A549 (cell line): Measurements from ENCODE around the gene LRRC73. TPM values are rescaled to one million over a fixed set of nuclear protein-coding genes. Genes with fewer than 3 reads are reported as not detected.
A peak's percentile ranks its signal among the peaks of the same experiment; 100 is the strongest.

Experiments
- ATAC-seq, 2 experiments: fragments of 200-7000 bp in 1 of 2; fragments of >200 bp in 1 of 2; cut with Nextera tagmentation in 1 of 2; cut with Tn5 transposase in 1 of 2; 3 replicates each; pipeline versions ENCODE4 v1.8.0 to v1.9.1; 2018 to 2020; ENCODE audit warnings: mild to moderate bottlenecking in 1 of 2, moderate library complexity in 1 of 2
- CTCF ChIA-PET: fragments of 300-600 bp; sonication (Branson Sonifier 250); formaldehyde crosslinking; extraction: SDS; loops from one replicate; lab custom pipeline; 2021; ENCODE audit warnings: antibody characterized with exemption, inconsistent platforms; lab: Yijun Ruan, JAX
- POLR2A ChIA-PET: fragments of 350-600 bp; formaldehyde crosslinking; extraction: SDS; loops from one replicate; lab custom pipeline; 2021; ENCODE audit warnings: antibody characterized with exemption, inconsistent platforms; lab: Yijun Ruan, JAX
- DNase-seq, 2 experiments: peaks; one replicate each; pipeline versions ENCODE4 v3.0.0 to v3.0.0-alpha.2; 2011 to 2016; ENCODE audit warnings: low read depth in 1 of 2, low spot score in 1 of 2
- FAIRE-seq: peaks from 2 replicates; lab custom pipeline; 2011; peaks lifted over from hg19 to GRCh38; lab: Jason Lieb, UNC
- H3K27ac ChIP-seq, 2 experiments: fragments of >200 bp; sonication (Bioruptor Twin); formaldehyde crosslinking; 3 replicates each; pipeline ENCODE4 v1.5.1; 2016 to 2017
- H3K4me1 ChIP-seq: fragments of >200 bp; sonication (Bioruptor Twin); formaldehyde crosslinking; 3 replicates; pipeline ENCODE4 v1.6.1; 2016
- H3K4me2 ChIP-seq: fragments of >200 bp; sonication (Bioruptor Twin); formaldehyde crosslinking; 3 replicates; pipeline ENCODE4 v1.6.1; 2016
- H3K4me3 ChIP-seq: fragments of >200 bp; sonication (Bioruptor Twin); formaldehyde crosslinking; 3 replicates; pipeline ENCODE4 v1.5.1; 2016
- H3K9me3 ChIP-seq: fragments of >200 bp; sonication (Bioruptor Twin); formaldehyde crosslinking; 3 replicates; pipeline ENCODE4 v1.6.1; 2016
- BCL3 ChIP-seq: fragments of >200 bp; sonication (Bioruptor Twin); formaldehyde crosslinking; IDR thresholded peaks from 3 replicates; pipeline ENCODE4 v1.6.1; 2016
- CBX2 ChIP-seq: fragments of 200-600 bp; sonication (generic); IDR thresholded peaks from 2 replicates; pipeline ENCODE4 v1.6.1; 2016; ENCODE audit warnings: low read depth, mild to moderate bottlenecking, borderline replicate concordance
- CEBPB ChIP-seq, 2 experiments: fragments of >200 bp in 1 of 2; sonication (Bioruptor Twin) in 1 of 2; formaldehyde crosslinking in 1 of 2; IDR thresholded peaks; 2 replicates each; pipeline ENCODE4 v1.6.1; 2012 to 2016
- CTCF ChIP-seq: fragments of >200 bp; sonication (Bioruptor Twin); formaldehyde crosslinking; IDR thresholded peaks from 3 replicates; pipeline ENCODE4 v1.5.1; 2016
- FOXS1 ChIP-seq: fragments of 250-450 bp; sonication (Bioruptor Pico); IDR thresholded peaks from 2 replicates; pipeline ENCODE4 v1.5.0; 2020; ENCODE audit warnings: mild to moderate bottlenecking, moderate library complexity
- HDAC2 ChIP-seq: fragments of 200-600 bp; sonication (generic); IDR thresholded peaks from 2 replicates; pipeline ENCODE4 v1.6.1; 2016
- HMGXB4 ChIP-seq: fragments of 250-450 bp; sonication (Bioruptor Pico); IDR thresholded peaks from 2 replicates; pipeline ENCODE4 v1.5.0; 2021; ENCODE audit warnings: mild to moderate bottlenecking, moderate library complexity, borderline replicate concordance
- JUN ChIP-seq, 2 experiments: fragments of >200 bp; sonication (Bioruptor Twin); formaldehyde crosslinking; IDR thresholded peaks; 2 replicates in 1 of 2; 3 replicates in 1 of 2; pipeline ENCODE4 v1.6.1; 2016 to 2017
- KDM1A ChIP-seq: fragments of 200-600 bp; sonication (generic); IDR thresholded peaks from 2 replicates; pipeline ENCODE4 v1.6.1; 2016; ENCODE audit warnings: low read depth, mild to moderate bottlenecking
- KDM5A ChIP-seq: fragments of 200-600 bp; sonication (generic); IDR thresholded peaks from 2 replicates; pipeline ENCODE4 v1.6.1; 2016; ENCODE audit warnings: antibody characterized with exemption, mild to moderate bottlenecking
- MAZ ChIP-seq: fragments of 150-350 bp; IDR thresholded peaks from 2 replicates; pipeline ENCODE4 v1.6.1; 2014; ENCODE audit warnings: antibody characterized with exemption, low read depth, low read length, borderline replicate concordance
- PHF8 ChIP-seq: fragments of 200-600 bp; sonication (generic); IDR thresholded peaks from 2 replicates; pipeline ENCODE4 v1.6.1; 2016; ENCODE audit warnings: low read depth, mild to moderate bottlenecking, antibody characterized with exemption, moderate library complexity, borderline replicate concordance
- POLR2A ChIP-seq: IDR thresholded peaks from 2 replicates; pipeline ENCODE4 v1.6.1; 2012; ENCODE audit warnings: mild to moderate bottlenecking, low read length
- RAD21 ChIP-seq, 2 experiments: fragments of >200 bp in 1 of 2; sonication (Bioruptor Twin) in 1 of 2; formaldehyde crosslinking in 1 of 2; IDR thresholded peaks in 1 of 2; conservative IDR thresholded peaks in 1 of 2; 2 replicates in 1 of 2; 3 replicates in 1 of 2; pipeline ENCODE4 v1.6.1; 2012 to 2018; ENCODE audit warnings: inconsistent platforms in 1 of 2
- RARB ChIP-seq: fragments of 250-450 bp; sonication (Bioruptor Pico); IDR thresholded peaks from 2 replicates; pipeline ENCODE4 v1.8.0; 2021; ENCODE audit warnings: mild to moderate bottlenecking, moderate library complexity
- SMC3 ChIP-seq: fragments of >200 bp; sonication (Bioruptor Twin); formaldehyde crosslinking; IDR thresholded peaks from 3 replicates; pipeline ENCODE4 v1.6.1; 2018; ENCODE audit warnings: inconsistent platforms
- TP53 ChIP-seq: fragments of 250-450 bp; sonication (Bioruptor Pico); IDR thresholded peaks from 2 replicates; pipeline ENCODE4 v1.5.0; 2021; ENCODE audit warnings: mild to moderate bottlenecking, moderate library complexity
- ZC3H11A ChIP-seq: fragments of 450-650 bp; IDR thresholded peaks from 2 replicates; pipeline ENCODE4 v1.6.1; 2014; ENCODE audit warnings: antibody characterized with exemption, mild to moderate bottlenecking
- ZNF302 ChIP-seq: fragments of 250-450 bp; sonication (Bioruptor Pico); IDR thresholded peaks from 2 replicates; pipeline ENCODE4 v1.9.0; 2021; ENCODE audit warnings: inconsistent platforms, mild to moderate bottlenecking, moderate library complexity
- WGBS: methylation state at CpG from one replicate; pipeline ENCODE4 v1.1.6; 2017; ENCODE audit errors: missing lambda C conversion rate; 5-methylcytosine and 5-hydroxymethylcytosine counted together
- polyA plus RNA-seq, 4 experiments: library from polyadenylated mRNA; depleted of rRNA in 3 of 4; stranded (reverse); fragments of >200 nt; fragmentation: RNase III in 1 of 4; extraction: RNeasy Plus Mini Kit Qiagen cat#74134 plus additional on column Dnase treatment in 1 of 4; gene quantifications; 2 replicates in 3 of 4; 3 replicates in 1 of 4; pipeline ENCODE4 v1.2.3, GENCODE V29; 2011 to 2017

Gene LRRC73
- polyA plus RNA-seq, 2 of the 4 experiments (the other 2 are of a cell fraction), result 0.26 to 0.72 TPM

- POLR2A ChIA-PET, result no interaction called here
Measured at GRCh38 chr6:43497689-43498088, 12.5 kb downstream of the LRRC73 start.

GRCh38 chr6:43497129-43497396 lies 13.1 kb downstream of the LRRC73 start:
- no peak for FAIRE-seq
- DNase-seq, result no peak
- POLR2A ChIA-PET, result no interaction called here
- Histone ChIP-seq H3K4me2 (no peak overlapping the region), H3K4me3 (no peak overlapping the region), H3K4me1 (peaks cover 16% of the 10 kb centered on the region), H3K9me3 (no peaks in the 10 kb centered on the region), H3K27ac (no peak overlapping the region)
- TF ChIP-seq JUN (IDR thresholded peaks at IDR 0.05) (no peak), PHF8 (no peak)
- CTCF ChIA-PET, result interaction anchor here (1.0 to 7.1 kb wide), 7 partner anchors 10 to 268 kb away, joined by 3 to 79 read pairs (median 5); partner anchors contain the start of genes DLK2 and LRRC73
- whole genome bisulfite sequencing, result 88% methylated on average over 6 of the region's 6 CpGs
- ATAC-seq, result no peak

More at GRCh38 chr6:43497689-43498088, 12.5 kb downstream of the LRRC73 start:
- no peak for TF ChIP-seq HMGXB4 (CRISPR knock-in tag)
- TF ChIP-seq HDAC2, result no peak
- no peak for TF ChIP-seq FOXS1 (CRISPR knock-in tag)
- no peak for TF ChIP-seq ZNF302 (CRISPR knock-in tag)
- no peak for TF ChIP-seq TP53 (CRISPR knock-in tag)
- TF ChIP-seq RAD21 (conservative IDR thresholded peaks at IDR 0.05 in 1 of 2, IDR thresholded peaks at IDR 0.05 in 1 of 2), result no peak
- TF ChIP-seq KDM1A, result no peak
- TF ChIP-seq KDM5A, result no peak
- TF ChIP-seq RARB, result no peak
- TF ChIP-seq BCL3, result no peak
- TF ChIP-seq POLR2A, result no peak
- no peak for TF ChIP-seq CEBPB (IDR thresholded peaks at IDR 0.05)
- FAIRE-seq, result no peak
- WGBS, result 94% methylated on average over 10 of the region's 12 CpGs
- Histone ChIP-seq H3K9me3 (no peaks in the 10 kb centered on the region), H3K4me2 (no peak overlapping the region), H3K4me3 (no peak overlapping the region), H3K4me1 (peaks cover 16% of the 10 kb centered on the region), H3K27ac (no peak overlapping the region)
- CTCF ChIA-PET, result interaction anchor here (0.6 to 7.1 kb wide), 6 partner anchors 10 to 269 kb away, joined by 3 to 79 read pairs (median 5); partner anchors contain the start of genes DLK2 and LRRC73
- ATAC-seq, result no peak
- no peak for DNase-seq

- TF ChIP-seq ZC3H11A, result no peak
- no peak for TF ChIP-seq CBX2
- TF ChIP-seq RAD21 (conservative IDR thresholded peaks at IDR 0.05 in 1 of 2, IDR thresholded peaks at IDR 0.05 in 1 of 2), result peak; percentile 53 to 65
- peak; percentile 27; the same call in 2 of the 3 replicates for TF ChIP-seq CTCF
- no peak for TF ChIP-seq SMC3
- peak; percentile 80; the same call in 1 of the 2 replicates for TF ChIP-seq MAZ
- Histone ChIP-seq H3K27ac (peak overlapping the region; percentile 15 to 75; a peak in 3 of 6 replicates), H3K4me1 (peaks cover 16% of the 10 kb centered on the region), H3K4me3 (no peak overlapping the region), H3K4me2 (peak overlapping the region; percentile 41), H3K9me3 (no peaks in the 10 kb centered on the region)
- FAIRE-seq (no peak), DNase-seq (peak; percentile 22 to 52), ATAC-seq (peak; percentile 68 to 77)
- 54% methylated on average over 11 of the region's 18 CpGs for WGBS
- CTCF ChIA-PET, result interaction anchor here (0.9 to 7.1 kb wide), 12 partner anchors 10 to 267 kb away, joined by 3 to 79 read pairs (median 4); partner anchors contain the start of genes DLK2, DNPH1 and LRRC73
- POLR2A ChIA-PET, result no interaction called here
Measured at GRCh38 chr6:43496370-43497128, 13.6 kb downstream of the LRRC73 start.
